Mesodermal cell (in vitro differentiated cells): ENCODE measurements around the gene RND2.
A peak's percentile ranks its signal among the peaks of the same experiment; 100 is the strongest.

Source experiments
- H3K27ac ChIP-seq: 2 replicates; pipeline ENCODE4 v1.7.0; 2013; ENCODE audit warnings: mild to moderate bottlenecking, low read depth, low read length, moderate library complexity; ENCODE audit not compliant: severe bottlenecking
- H3K36me3 ChIP-seq: 2 replicates; pipeline ENCODE4 v1.7.1; 2013; ENCODE audit warnings: mild to moderate bottlenecking, low read length, moderate library complexity; ENCODE audit not compliant: control insufficient read depth, insufficient read depth
- H3K4me1 ChIP-seq: one replicate; pipeline ENCODE4 v1.7.1; 2013; ENCODE audit warnings: mild to moderate bottlenecking, low read length; ENCODE audit not compliant: insufficient read depth, control insufficient read depth, poor library complexity, severe bottlenecking
- H3K4me3 ChIP-seq: 2 replicates; pipeline ENCODE4 v1.7.0; 2013; ENCODE audit warnings: low read length, control low read depth, mild to moderate bottlenecking; ENCODE audit not compliant: insufficient read depth, poor library complexity, severe bottlenecking; ENCODE audit errors: extremely low read depth
- H3K9me3 ChIP-seq: 2 replicates; pipeline ENCODE4 v1.7.1; 2013; ENCODE audit warnings: mild to moderate bottlenecking, low read length, moderate library complexity; ENCODE audit not compliant: control insufficient read depth
- WGBS, 2 experiments: methylation state at CpG; one replicate each; pipeline ENCODE4 v1.1.5; 2013; ENCODE audit warnings: missing lambda C conversion rate in 2 of 2; ENCODE audit not compliant: insufficient coverage in 2 of 2; 5-methylcytosine and 5-hydroxymethylcytosine counted together

Gene RND2

DNA sequence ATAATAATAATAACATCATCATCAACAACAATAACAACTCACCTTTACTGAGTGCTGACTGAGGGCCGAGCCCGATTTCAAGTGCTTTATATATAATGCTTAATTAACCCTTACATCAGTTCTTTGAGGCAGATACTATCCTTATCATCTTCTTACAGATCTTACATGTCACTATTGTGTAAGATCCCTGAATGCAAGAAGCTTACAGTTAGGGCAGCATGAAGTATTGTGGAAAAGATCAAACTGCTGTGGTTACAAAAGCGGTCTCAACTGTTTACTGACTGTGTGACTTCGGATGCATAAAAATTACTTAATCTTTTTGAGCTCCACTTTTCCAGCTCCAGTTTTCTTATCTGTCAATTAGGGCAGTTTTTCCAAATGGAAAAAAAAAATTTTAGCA lies 6.1 kb upstream of the RND2 start:
- Histone ChIP-seq H3K36me3 (peaks cover 58% of the 10 kb centered on the region), H3K4me3 (peak overlapping the region; percentile 98), H3K4me1 (peaks cover 51% of the 10 kb centered on the region), H3K27ac (no peak overlapping the region), H3K9me3 (no peaks in the 10 kb centered on the region)
- WGBS, 2 experiments: 100% methylated on average over 2 of the region's 4 CpGs

- H3K4me3 ChIP-seq: peak overlapping the region; percentile 98
- peaks cover 57% of the 10 kb centered on the region for H3K36me3 ChIP-seq
- peaks cover 49% of the 10 kb centered on the region for H3K4me1 ChIP-seq
- peak overlapping the region; percentile 64 for H3K27ac ChIP-seq
- no peaks in the 10 kb centered on the region for H3K9me3 ChIP-seq
- WGBS, 2 experiments: 90% methylated on average over 2 to 5 of the region's 7 CpGs
Measured at GRCh38 chr17:43019418-43019817, 5.6 kb upstream of the RND2 start.

DNA sequence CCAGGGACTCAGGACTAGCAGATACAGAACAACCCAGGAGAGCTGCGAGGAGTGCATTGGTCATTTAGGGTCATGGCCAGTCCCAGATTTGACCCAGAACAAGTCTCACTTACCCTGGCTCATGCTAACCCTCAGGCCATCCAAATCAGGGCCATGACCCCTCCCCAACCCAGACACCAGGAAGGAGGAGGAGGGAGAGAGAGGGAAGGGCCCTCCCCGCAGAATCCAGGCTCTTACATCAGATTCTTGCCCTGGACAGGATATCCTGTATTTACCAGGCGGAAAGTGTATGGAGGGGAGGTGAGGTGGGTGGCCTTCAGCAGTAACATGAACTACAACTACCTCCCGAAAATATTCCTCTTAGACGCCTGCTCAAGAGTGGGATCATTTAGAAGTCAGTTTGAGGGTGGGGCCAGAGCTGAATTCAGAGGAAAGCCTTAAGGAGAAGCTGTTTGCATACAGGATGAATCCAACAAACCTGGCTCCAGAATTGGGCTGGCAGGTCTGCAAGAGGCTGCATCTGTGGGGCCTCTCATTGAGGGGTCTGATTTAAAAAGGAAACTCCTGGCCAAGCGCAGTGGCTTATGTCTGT lies 4.9 kb upstream of the RND2 start:
- Histone ChIP-seq H3K4me3 (peak overlapping the region; percentile 98), H3K9me3 (no peaks in the 10 kb centered on the region), H3K36me3 (peaks cover 50% of the 10 kb centered on the region), H3K27ac (peak overlapping the region; percentile 64), H3K4me1 (peaks cover 42% of the 10 kb centered on the region)
- 80 to 92% methylated on average over 1 to 2 of the region's 6 CpGs for WGBS, 2 experiments

DNA sequence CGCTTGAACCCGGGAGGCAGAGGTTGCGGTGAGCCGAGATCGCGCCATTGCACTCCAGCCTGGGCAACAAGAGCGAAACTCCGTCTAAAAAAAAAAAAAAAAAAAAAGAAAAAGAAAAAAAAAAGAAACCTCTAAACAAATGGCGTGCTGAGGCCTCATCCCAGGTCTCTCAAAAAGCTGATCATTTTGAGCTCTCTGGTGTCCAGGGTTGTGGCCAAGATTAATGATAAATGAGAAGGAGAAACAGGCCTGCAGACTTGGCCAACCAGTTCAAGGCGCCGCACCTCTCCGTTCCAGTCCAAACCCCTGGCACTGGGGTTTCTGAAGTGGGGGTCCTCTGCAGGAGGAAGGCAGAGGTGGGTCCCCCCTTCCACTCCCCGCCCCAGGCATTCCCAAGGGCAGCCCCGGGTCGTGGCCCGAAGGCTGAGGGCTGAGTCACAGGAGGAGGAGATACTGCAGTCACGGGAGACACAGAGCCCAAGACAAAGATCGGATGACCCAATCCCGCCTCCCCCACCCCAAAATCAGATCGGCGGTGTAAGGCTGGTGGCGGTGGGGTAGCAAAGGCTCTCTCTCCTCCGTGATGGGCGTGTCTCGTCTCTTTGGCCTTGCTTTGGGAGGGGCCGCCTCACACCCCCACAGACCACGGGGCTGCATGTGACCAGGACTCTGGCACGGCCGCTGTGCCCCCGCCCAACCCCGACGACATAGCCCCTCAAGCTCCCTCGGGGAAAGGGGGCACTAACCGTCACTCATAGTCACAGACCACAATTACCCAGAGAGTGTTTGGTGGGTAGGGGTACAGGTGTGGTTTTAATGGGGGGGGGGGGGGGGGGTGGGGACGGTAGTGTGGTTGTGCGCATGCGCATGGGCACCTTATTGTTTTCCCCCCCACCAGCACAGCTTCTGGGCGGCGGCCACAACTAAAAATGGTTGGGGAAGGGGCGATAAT lies 4.0 kb upstream of the RND2 start:
- Histone ChIP-seq H3K4me3 (peak overlapping the region; percentile 98), H3K4me1 (peaks cover 32% of the 10 kb centered on the region), H3K9me3 (no peaks in the 10 kb centered on the region), H3K36me3 (peaks cover 40% of the 10 kb centered on the region), H3K27ac (peak overlapping the region; percentile 91)
- WGBS, 2 experiments: 3 to 12% methylated on average over 8 to 10 of the region's 40 CpGs

GRCh38 chr17:43021741-43022512 lies 3.1 kb upstream of the RND2 start, which contains the start of gene VAT1:
VAT1 (minus strand) TSS chr17:43022385; CDS start chr17:43022322, 63 bp downstream.
- Histone ChIP-seq H3K27ac (peak within 1 kb of the TSS; percentile 91), H3K4me1 (peaks cover 28% of the 10 kb centered on the region), H3K4me3 (peak within 1 kb of the TSS; percentile 98), H3K9me3 (no peaks in the 10 kb centered on the region), H3K36me3 (peaks cover 32% of the 10 kb centered on the region)
- WGBS, 2 experiments: 0% methylated on average over 67 to 74 of the region's 80 CpGs

- Histone ChIP-seq H3K27ac (no peak overlapping the region), H3K36me3 (peaks cover 5% of the 10 kb centered on the region), H3K4me3 (peak overlapping the region; percentile 63), H3K4me1 (peaks cover 2% of the 10 kb centered on the region), H3K9me3 (no peaks in the 10 kb centered on the region)
- WGBS, 2 experiments: 2 to 4% methylated on average over 19 to 27 of the region's 27 CpGs
Measured at GRCh38 chr17:43025290-43025657, 243 bp downstream of the RND2 start.

GRCh38 chr17:43025766-43026537 lies 921 bp downstream of the RND2 start:
- 82 to 85% methylated on average over 11 to 13 of the region's 16 CpGs for WGBS, 2 experiments
- Histone ChIP-seq H3K9me3 (no peaks in the 10 kb centered on the region), H3K36me3 (no peaks in the 10 kb centered on the region), H3K27ac (no peak overlapping the region), H3K4me3 (peak overlapping the region; percentile 63), H3K4me1 (no peaks in the 10 kb centered on the region)

DNA sequence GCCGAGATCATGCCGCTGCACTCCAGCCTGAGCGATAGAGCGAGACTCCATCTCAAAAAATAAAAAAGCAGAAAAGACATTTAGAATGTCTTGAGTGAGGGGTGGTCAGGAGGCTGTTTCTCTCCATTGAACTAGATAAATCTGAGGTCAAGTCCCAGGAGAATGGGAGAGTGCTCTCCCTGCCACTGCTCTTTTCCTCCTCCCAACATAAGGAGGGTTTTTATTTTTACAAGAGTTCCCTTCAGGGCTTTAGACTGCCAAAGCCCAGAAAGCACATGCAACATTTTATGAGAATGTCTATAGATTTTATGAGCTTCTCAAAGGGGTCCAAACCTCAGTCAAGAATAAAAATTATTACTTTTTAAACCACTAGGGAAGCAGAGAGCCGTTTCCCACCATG lies 1.6 kb downstream of the RND2 start:
- H3K9me3 ChIP-seq: no peaks in the 10 kb centered on the region
- whole genome bisulfite sequencing, 2 experiments: 93% methylated on average over 3 of the region's 5 CpGs; no CpG with 5 or more reads in 1 of the 2 experiments
- no peaks in the 10 kb centered on the region for H3K36me3 ChIP-seq
- no peak overlapping the region for H3K4me3 ChIP-seq
- no peak overlapping the region for H3K27ac ChIP-seq
- H3K4me1 ChIP-seq: no peaks in the 10 kb centered on the region

- no peak overlapping the region for H3K27ac ChIP-seq
- H3K36me3 ChIP-seq: no peaks in the 10 kb centered on the region
- H3K4me1 ChIP-seq: no peaks in the 10 kb centered on the region
- no peak overlapping the region for H3K4me3 ChIP-seq
- WGBS, 2 experiments: 89% methylated on average over 3 of the region's 9 CpGs; no CpG with 5 or more reads in 1 of the 2 experiments
- no peaks in the 10 kb centered on the region for H3K9me3 ChIP-seq
Measured at GRCh38 chr17:43027091-43028032, 2.3 kb downstream of the RND2 start.
